Stimulated activated CD4-positive, alpha-beta T cell treated with anti-CD3 and anti-CD28 coated beads, Interleukin-4, amount 100 ng/mL, for 24 hours (primary cell): ENCODE data around the gene MLPH.
A peak's percentile ranks its signal among the peaks of the same experiment; 100 is the strongest.

Experiments used
- DNase-seq: peaks from one replicate; pipeline ENCODE4 v3.0.0-alpha.2; 2020

Gene MLPH

DNA sequence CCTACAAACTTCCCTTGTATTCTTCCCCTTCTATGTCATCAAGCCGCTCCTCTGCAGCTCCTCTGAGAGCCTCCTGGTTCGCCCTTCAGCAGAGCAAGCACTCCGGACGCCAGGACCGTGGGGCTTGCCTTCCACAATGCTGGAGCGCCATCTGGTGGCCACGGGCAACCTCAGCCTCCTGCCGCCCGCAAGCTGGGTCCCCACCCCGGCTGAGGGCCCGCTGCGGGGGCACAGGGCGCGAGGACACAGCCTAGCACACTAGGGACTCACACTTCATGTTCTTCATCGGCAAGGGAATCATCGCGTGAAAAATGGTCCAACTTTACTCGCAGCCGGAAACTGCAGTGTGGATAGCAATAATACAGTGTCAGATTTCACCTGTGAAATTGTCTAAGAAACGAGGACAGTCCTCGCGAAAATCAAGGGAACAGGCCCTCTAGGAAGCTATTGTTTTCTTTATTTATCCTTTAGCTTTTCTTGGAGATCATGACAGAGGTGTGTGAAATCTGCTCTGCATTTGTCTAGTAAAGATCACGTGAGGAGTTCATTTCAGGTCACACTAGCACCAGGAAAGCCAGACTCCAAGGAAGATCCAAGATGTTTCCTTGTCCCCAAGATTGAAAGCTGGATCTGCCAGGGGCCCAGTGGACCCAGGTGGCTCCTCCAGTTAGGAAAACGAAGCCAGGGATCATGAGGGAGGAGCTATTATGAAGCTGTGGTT lies 85.1 kb downstream of the MLPH start:
- DNase-seq: peak; percentile 91

DNA sequence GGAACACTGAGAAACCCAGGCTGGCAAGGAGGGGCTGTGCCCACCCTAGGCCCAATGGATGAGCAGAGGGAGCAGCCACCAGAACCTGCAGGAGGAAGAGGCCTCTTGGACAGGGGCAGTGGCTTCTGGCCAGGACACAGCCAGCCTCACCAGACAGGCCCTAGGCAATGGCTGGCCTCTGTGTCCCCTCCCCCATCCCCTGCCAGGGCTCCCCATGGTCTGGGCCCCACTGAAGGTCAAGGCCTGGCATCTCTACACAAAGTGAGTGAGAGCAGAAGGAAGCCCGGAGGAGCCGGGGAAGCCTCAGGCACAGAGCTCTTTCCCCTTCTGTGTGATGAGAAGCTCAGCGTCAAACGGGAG lies 85.7 kb downstream of the MLPH start:
- no peak for DNase-seq

DNA sequence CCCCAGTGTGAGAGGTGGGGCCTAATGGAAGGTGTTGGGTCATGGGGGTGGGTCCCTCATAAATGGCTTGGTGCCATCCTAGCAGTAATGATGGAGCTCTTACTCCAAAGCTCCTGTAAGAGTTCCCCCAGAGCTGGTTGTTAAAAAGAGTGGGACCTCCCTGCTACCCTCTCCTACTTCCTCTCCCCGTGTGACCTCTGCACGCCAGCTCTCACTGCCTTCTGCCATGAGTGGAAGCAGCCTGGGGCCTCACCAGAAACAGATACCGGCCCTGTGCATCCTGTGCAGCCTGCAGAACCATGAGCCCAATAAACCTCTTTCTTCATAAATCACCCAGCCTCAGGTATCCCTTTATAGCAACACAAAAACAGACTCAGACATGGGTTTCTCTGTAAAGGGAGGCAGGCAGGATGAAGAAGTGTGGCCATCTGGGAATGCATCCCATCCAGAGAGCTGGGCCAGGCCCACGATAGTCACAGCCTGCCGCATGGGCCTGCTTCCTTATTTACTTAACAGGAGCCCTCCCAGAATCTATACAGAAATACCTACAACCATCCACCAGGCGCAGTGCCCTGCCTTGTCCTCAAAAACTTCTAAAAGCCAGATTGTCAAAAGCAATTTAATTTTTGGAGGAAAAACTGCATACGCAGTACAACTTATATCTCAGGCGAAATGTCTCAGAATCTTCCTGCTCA lies 86.8 kb downstream of the MLPH start:
- no peak for DNase-seq

DNA sequence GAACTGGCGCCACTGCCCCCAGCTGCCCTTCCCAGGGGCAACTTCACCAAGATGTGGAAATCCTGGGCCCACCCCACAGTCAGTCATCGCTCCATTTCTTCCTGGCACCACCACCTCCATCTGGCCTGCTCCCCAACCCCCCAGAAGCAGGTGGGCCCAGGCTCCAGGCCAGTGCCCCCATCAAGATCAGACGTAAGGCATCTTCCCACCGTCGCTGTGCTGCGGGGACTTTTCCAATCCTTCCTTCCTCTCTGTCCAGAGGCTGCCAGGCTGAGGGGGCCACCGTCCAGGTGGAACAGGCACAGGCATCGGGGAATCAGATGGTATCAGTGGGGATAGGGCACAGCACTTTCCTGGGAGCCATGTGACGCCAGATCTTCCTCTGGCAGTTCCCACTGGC lies 87.4 kb downstream of the MLPH start:
- DNase-seq: no peak

DNA sequence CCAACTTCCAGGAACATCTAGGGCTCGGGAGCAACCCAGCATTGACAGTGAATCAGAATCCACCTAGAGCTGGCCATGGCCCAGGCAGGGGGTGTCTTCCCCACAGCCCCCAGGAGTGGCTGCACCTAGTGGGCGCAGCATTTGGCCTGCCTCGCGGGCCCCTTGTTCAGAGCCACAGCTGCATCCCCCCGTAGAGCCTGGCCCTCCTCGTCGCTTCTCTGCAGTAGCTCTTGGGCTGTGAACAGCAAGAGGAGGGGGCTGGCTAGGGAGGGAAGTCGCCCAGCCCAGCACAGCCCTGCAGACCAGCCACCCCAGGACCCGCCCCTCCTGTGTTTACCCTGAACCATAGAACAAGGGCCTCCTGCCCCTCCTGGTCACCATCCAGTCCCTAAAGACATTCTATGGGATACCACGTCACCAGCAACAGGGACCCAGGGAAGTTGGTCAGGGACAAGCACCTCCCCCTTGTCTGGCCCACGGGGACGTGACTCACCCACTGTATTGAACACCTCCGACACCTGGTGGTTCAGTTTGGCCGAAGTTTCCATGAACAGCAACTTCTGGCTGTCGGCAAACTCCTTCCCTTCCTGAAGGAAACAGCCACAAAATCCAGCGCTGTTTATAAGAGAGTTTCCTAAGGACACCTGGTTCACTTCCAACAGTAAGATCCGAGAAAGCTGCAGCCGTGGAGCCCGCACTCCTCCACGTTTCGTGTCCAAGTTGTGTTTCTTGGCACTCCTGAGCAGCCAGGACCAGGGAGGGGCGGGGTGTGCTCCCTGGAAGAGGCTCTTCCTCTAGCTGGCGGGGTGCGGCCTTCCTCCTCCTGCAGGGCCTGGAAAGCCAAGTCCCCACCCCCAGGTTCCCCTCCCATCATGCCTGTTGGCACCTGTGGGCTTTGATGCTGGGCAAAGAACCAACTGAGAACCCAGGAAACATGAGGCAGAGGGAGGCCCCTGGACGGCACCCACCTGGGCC lies 88.1 kb downstream of the MLPH start:
- no peak for DNase-seq

DNA sequence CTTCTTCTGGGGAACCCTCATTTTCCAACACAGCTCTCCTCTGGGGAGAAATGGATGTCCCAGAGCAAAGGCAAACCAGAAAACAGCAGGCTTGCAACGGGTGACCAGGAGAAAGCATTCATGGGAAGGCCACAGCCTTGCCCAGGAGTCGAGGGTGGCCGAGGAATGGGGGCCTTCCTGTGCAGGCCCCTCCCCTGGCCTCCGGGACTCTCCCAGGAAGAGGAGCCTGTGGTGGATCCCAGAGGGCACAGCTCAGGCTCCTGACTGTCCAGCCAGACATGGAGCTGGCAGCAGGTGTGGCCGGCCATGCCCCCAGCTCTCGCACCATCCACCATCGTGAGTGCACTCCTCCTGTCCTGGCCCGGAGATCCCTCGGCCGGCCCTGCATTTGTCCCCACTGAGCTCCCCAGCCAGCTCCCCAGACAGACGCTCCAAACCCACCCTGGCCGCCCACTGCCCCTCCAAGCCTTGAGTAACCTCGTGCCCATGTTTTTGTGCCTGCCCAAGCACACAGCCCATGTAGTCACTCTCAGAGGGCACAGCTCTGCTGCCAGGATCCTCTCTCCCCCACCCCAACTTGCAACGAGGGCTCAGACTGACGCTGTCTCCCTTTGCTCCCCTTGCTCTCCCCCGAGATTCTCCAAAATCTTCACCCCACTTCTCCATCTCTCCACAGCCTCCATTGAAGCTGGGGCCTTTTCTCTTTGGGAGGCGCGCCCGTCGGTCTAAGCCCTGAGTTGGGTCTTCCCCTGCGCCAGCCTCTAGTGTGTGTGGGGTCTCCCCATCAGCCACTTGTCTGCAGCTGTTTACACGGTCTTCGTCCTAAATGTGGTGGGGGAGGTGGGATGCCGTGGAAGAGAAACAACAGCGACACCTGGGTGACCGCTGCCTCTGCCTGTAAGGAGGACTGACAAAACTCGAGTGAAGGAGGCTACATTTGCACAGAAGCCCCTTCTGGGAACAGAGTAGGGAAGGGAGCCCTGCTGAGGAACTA lies 89.1 kb downstream of the MLPH start:
- DNase-seq: no peak

DNA sequence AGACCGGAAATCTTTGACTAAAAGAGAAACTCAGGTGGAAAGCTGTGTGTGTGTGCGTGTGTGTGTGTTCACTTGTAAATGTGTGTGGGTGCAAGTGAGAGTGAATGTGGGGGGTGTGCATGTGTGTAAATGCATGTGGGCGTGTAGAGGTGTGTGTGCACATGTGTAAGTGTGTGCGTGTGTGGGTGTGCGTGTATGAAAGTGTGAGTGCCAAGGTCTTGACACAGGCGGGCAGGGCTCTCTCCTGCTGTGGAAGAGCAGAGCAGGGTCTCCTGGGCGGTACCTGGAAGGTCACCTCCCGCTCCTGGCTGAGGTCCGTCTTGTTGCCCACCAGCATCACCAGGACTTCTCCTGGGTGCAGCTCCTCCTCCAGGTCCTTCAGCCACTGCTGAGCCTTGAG lies 89.9 kb downstream of the MLPH start:
- no peak for DNase-seq

DNA sequence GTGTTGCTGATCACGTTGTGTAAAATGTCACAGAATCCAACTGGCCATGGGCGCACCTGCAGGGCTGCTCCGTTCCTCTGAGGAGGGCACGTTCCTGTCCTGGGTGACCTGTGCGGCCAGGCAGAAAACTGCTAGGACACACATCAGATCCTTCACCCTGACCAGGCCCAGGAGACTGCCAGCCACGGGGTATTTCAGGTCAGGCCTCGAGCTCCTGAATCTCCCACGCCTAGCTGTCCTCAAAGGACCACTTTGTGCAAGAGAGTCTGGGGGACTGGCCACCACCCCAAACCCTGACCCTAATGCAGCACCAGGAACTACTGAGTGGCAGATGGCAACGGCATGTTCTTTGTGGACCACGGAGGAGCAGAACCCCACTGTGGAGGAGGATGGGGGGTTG lies 90.4 kb downstream of the MLPH start:
- no peak for DNase-seq

DNA sequence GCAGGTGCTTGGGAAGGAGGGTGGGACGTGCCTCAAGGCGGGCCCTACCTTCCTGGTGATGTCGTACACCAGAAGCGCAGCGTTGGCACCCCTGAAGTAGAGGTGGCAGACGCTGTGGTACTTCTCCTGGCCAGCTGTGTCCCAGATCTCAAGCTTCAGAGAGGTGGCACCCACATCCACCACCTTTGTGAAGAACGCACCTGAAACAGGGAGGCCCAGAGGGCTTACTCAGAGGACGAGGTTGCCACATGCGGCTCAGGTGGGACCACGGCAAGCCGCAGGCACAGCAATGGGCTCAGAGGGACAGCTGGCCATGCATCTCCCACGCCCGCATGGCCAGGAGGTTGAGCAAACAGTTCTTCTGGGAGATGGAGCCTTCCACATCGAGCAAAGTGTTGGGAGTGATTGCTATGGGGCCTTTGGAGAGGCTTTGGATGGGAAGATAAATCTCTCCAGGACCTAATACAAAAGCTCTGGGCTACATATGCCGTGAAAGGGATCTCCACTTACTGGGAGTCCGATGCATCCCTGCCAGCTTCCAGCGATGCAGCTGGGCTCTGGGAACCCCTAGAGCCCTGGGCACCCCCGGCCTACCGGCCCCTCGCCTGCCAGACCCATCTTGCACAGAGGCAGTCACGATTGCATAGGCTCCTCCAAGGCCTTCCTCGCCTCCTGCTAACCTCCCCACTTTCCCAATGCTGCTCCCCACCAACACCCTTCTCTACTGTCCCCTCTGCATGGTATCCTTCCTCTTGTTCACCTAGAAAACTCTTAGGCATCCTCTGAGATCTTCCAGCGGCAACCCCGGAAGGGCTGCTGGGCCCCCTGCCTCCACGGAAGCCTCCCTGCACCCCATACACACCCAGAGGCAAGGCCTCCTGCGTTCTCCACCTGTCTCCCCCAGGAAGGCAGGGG lies 91.2 kb downstream of the MLPH start:
- DNase-seq: no peak

DNA sequence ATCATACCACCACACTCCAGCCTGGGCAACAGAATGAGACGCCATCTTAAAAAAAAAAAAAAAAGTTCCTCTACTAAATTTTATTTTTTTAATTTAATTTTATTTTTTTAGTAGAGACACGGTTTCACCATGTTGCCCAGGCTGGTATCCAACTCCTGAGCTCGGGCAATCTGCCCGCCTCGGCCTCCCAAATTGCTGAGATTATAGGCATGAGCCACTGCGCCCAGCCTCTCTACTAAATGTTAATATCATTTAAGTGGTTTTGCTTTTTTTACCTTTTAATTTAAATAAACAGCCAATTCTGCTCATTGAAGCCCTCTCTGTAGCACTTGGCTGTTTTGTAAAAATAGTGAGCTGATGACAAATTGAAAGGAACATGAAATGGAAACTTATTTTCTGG lies 94.3 kb downstream of the MLPH start:
- no peak for DNase-seq

DNA sequence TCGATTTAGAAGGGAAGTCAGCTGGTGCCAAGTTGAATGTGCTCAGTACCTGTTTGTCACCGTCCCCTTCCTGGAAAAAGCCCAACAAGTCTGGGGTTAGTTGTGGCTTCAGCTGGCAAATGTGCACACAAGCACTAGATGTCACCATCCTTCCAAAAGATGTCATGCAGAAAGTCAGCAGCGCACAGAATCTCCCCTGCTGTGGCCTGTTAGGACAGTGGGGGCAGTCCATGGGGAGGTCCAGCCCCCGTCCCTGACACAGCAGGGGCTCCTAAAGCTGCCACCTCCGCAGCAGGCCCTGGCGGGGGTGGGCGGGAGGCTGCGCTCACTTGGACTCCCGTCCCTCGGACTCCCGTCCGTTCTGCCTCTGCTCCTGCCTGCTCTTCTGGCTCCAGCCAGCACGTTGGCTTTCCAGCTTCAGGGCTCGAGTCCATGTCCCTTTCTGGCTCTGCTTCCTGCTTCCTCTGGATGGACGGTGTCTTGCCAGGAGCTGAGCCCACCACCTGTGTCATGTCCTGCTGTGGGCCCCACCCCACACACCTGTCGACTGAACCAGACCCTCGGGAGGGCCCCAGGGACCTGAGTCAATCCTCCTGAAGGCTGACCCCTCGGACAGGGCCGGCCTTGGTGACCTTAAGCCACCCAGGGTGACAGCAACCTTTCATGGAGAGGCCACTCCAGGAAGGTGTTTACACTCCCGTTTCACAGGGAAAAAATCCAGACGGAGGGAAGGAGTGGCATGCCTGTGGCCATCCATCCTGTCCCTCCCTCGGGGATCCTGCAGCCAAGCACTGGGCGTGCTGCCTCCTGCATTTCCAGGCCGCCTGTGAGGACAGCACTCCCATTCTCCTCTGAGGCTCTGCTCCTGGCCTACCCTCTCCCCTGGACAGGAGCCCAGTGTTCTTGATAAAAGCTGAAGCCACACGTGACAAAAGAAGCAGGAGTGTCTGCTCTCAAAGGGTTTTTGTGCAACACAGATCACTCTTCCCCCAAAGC lies 95.0 kb downstream of the MLPH start:
- peak; percentile 42 for DNase-seq

DNA sequence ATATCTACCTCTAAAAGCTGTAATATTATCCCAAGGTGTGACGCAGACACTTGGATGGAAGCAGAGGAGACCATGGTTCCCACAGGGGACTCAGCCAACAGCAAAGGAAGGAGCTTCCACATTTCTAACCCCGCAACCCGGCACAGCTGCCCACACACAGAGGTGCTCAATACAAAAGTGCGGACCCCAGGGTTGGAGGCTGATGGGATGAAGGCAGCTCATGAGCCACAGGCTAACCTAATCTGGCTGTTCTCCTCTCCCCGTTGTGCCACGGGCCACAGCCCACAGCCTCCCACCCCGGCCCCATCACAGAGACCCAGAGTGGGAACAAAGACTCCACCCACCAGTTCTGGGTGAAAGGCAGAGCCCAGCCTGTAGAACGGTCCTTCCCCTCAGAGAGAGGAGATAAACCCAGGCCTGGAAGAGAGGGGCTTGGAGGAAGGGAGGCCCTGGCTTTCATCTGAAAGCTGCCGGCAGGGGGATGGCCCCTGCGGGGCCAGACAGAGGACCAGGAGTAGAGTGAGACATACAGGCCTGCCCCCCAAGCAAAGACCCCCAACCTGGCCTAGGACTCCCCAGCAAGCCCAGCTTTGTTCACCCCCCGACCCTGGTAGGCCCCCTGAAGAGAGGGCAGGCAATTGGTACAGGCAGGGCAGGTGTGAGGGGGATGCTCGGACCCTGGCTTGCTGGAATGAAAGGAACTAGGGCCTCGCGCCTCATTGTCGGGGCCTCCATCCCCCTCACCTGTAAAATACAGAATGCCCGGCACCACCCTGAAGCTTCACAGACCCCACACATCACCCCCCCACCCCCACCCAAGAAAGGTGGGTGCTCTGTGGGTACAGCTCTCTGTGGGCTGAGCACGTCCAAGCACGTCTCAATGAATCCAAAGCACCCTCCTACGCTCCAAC lies 96.6 kb downstream of the MLPH start:
- DNase-seq: no peak

DNA sequence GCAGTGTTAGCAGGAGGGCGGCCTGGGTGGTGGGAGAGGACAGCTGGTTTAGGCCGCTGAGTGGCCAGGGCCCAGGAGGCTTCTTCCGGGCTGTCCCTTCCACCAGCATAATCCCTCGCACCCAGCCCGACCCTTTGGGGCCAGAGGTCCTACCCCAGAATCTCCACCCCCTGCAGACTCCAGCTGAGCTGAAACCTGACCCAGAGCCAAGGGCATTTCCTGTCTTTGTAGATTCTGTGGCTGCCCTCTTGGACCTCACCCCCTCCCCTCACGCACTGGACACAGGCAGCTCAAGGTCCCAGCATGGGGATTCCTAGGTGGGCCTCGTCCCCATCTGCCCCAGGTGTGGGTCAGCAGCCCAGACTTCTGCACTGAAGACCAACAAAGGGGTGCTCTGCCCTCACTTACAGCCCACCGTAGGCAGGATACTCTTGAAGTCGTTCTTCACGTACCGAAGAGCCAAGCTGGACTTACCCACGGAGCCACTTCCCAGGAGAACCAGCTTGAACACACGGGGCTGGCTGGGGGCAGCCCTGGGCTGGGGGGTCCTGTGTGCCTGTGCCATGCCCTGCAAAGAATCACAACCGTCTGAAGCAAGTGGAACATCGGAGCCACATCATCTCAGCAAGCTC lies 98.7 kb downstream of the MLPH start:
- no peak for DNase-seq

DNA sequence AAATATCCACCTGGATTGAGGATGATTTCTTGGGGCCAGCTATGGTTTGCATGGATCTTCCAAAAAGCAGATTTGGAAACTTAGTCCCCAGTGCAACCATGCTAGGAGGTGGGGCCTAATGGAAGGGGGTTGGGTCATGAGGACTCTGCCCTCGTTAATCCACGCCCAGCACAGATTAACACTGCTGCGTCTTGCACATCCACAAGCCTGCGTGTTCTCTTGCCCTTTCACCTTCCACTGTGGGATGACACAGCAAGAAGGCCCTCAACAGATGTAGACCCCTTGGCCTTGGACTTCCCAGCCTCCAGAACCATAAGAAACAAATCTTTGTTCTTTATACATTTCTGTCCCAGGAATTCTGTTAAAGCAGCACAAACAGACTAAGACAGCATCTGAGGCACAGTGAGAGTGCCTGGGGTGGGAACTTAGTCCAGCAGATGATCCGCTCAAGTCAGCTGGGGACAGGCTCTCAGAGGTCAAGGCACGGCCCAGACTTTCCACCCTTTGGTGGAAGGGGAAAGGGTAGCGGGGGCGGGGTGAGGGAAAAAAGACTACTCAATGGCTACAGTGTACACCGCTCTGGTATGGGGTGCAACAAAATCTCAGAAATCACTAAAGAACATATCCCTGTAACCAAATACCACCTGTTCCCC lies 101.1 kb downstream of the MLPH start:
- DNase-seq: no peak

DNA sequence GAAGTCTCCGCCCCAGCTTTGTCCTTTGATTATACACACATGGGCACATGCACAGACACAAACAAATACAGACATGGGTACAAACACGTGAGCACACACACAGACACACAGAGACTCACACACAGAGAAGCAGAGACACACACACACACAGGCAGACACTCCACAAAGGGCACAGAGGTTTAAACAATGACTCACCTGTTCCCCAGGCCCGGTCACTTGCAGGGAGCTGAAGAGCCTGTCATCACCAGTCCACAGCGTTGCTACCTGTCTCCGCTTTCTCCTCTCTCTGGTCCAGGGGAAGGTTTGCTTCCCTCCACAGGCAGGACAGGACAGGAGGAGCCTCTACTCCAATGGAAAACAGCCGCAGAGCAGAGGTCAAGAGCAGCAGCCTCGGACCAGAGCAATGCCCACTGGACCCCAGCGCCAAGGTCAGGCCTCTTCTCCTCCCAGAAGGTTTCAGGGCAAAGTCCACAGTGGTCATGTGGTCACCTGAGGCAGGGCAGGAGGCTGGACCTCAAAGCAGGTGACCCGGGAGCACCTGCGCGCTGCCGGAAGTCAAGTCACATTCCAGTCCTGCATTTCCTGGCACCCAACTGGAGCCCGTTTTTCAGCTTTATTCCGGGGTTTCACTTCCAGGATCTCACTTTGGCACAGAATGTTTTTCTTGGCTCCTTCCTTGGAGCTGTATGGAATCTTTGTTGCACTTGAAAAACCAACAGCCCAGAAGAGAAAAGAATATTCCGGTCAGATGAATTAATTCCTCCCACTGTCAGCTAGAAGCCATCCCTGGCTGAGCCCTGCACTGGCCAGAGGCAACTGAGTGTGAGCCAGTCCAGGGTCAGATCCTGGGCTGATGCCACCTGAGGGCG lies 103.5 kb downstream of the MLPH start, which contains the start of gene RAB17:
RAB17 (minus strand) TSS at position 463 of the 869 bp plus-strand sequence. CDS start 4,580 bp downstream, outside the sequence.
- no peak for DNase-seq

DNA sequence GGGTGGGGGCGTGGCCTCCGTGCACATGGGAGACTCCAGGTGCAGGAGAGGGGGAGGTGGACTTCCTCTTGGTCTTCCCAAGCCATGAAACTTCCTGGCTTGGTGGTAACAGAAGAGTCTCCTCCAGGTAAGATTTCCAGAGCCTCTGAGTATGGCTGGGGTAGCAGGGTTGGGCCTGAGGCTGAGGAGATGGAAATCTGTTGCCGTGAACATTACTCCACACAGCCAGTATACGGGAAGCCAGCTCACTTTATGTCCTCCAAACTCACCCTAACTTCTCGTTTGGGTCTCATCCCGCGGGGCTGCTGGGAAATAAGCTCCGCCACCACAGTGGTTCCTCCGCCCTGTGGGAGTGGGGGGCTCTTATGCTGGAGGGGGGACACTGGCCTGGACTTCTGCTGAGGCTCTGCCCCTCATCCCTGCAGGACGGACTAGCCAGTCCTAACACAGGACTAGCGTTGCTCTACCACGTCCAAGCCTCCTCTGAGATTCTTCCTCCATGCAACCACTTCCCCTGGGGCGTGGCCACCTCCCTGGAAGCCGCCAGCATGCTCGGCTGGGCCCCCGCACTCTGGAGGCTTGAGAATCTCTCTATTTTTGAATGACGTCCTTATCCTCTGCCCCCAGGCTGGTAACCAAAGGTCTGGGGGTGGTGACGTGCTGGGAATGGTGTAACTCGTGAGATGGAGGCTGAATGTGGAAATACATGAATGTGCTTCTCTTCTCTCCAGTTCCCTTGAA lies 104.3 kb downstream of the MLPH start:
- DNase-seq: no peak
